HG02642 (cell line): ENCODE data around the gene OR6J1.
"Not testable (repeated sequence)": the region's sequence is repeated elsewhere in the genome, so short reads cannot be mapped to it uniquely, and the experiment has no call there.

Source experiments
- ATAC-seq: cut with Tn5 transposase; IDR thresholded peaks from one replicate; pipeline ENCODE4 v1.9.1; 2021; ENCODE audit warnings: mild to moderate bottlenecking; ENCODE audit not compliant: unreplicated experiment, poor library complexity

The OR6J1 gene

GRCh38 chr14:22613106-22613695 is 31.0 kb downstream of the OR6J1 start:
- no peak for ATAC-seq

- no peak for ATAC-seq
Measured at GRCh38 chr14:22610931-22611330, 33.2 kb downstream of the OR6J1 start.

- no peak for ATAC-seq
Measured at GRCh38 chr14:22607291-22607690, 36.9 kb downstream of the OR6J1 start.

GRCh38 chr14:22606380-22606779 is 37.8 kb downstream of the OR6J1 start:
- ATAC-seq = no peak

- no peak for ATAC-seq
Measured at GRCh38 chr14:22602862-22603261, 41.3 kb downstream of the OR6J1 start.

- ATAC-seq = no peak
Measured at GRCh38 chr14:22601996-22602395, 42.2 kb downstream of the OR6J1 start.

GRCh38 chr14:22601456-22601855 is 42.7 kb downstream of the OR6J1 start:
- ATAC-seq = no peak

- no peak for ATAC-seq
Measured at GRCh38 chr14:22600027-22600426, 44.1 kb downstream of the OR6J1 start.

GRCh38 chr14:22599349-22599748 is 44.8 kb downstream of the OR6J1 start:
- no peak for ATAC-seq

- ATAC-seq = peak; percentile 42
Measured at GRCh38 chr14:22598896-22599244, 45.3 kb downstream of the OR6J1 start.

- peak; percentile 87 for ATAC-seq
Measured at GRCh38 chr14:22598099-22598895, 45.9 kb downstream of the OR6J1 start, which contains the start of gene ABHD4. Gene ABHD4 (plus strand): TSS chr14:22598300. CDS start chr14:22598307, 7 bp downstream.

- no peak for ATAC-seq
Measured at GRCh38 chr14:22597771-22598098, 46.4 kb downstream of the OR6J1 start.

GRCh38 chr14:22597265-22597664 is 46.9 kb downstream of the OR6J1 start:
- ATAC-seq = no peak

- no peak for ATAC-seq
Measured at GRCh38 chr14:22596354-22596879, 47.7 kb downstream of the OR6J1 start.

GRCh38 chr14:22594156-22594716 is 49.9 kb downstream of the OR6J1 start:
- no peak for ATAC-seq

- ATAC-seq = no peak
Measured at GRCh38 chr14:22593601-22594000, 50.6 kb downstream of the OR6J1 start.

GRCh38 chr14:22593189-22593588 is 51.0 kb downstream of the OR6J1 start:
- ATAC-seq = no peak

- peak; percentile 92 for ATAC-seq
Measured at GRCh38 chr14:22589096-22589839, 54.9 kb downstream of the OR6J1 start, which contains the start of gene DAD1. Gene DAD1 (minus strand): TSS chr14:22589224. CDS start chr14:22589157, 67 bp downstream.

GRCh38 chr14:22588526-22589095 is 55.5 kb downstream of the OR6J1 start:
- ATAC-seq = no peak

- ATAC-seq = not testable (repeated sequence)
Measured at GRCh38 chr14:22587677-22588422, 56.3 kb downstream of the OR6J1 start.
